Effector CD4-positive, alpha-beta T cell (primary cell): ENCODE measurements around the gene TRABD.
"Not testable (repeated sequence)": the region's sequence is repeated elsewhere in the genome, so short reads cannot be mapped to it uniquely, and the experiment has no call there.

Source experiments
- DNase-seq: peaks from one replicate; pipeline ENCODE4 v3.0.0-alpha.2; 2020

The TRABD gene

GRCh38 chr22:50189849-50190181, 4.1 kb downstream of the TRABD start:
- DNase-seq, result no peak

GRCh38 chr22:50190182-50190940, 4.6 kb downstream of the TRABD start:
- DNase-seq, result peak; percentile 67

GRCh38 chr22:50190941-50191741, 5.4 kb downstream of the TRABD start:
- DNase-seq, result peak; percentile 80

GRCh38 chr22:50192436-50193204, 6.9 kb downstream of the TRABD start:
- DNase-seq, result peak; percentile 46

- DNase-seq, result no peak
Observed at GRCh38 chr22:50193621-50194020, 7.9 kb downstream of the TRABD start.

GRCh38 chr22:50194037-50194805, 8.5 kb downstream of the TRABD start:
- DNase-seq, result no peak

- no peak for DNase-seq
Observed at GRCh38 chr22:50196256-50196655, 10.5 kb downstream of the TRABD start.

GRCh38 chr22:50197000-50197800, 11.5 kb downstream of the TRABD start:
- no peak for DNase-seq

- DNase-seq, result no peak
Observed at GRCh38 chr22:50197856-50198623, 12.3 kb downstream of the TRABD start.

GRCh38 chr22:50198624-50199017, 12.9 kb downstream of the TRABD start:
- DNase-seq, result no peak

- DNase-seq, result no peak
Observed at GRCh38 chr22:50199251-50199721, 13.6 kb downstream of the TRABD start.

GRCh38 chr22:50199829-50200460, 14.2 kb downstream of the TRABD start:
- no peak for DNase-seq

- peak; percentile 84 for DNase-seq
Observed at GRCh38 chr22:50200461-50201190, 14.9 kb downstream of the TRABD start, which contains the start of gene SELENOO. Gene SELENOO (plus strand): TSS chr22:50201011. CDS start chr22:50201037, 26 bp downstream.

GRCh38 chr22:50201191-50202129, 15.7 kb downstream of the TRABD start:
- no peak for DNase-seq

- DNase-seq, result no peak
Observed at GRCh38 chr22:50202130-50202666, 16.5 kb downstream of the TRABD start.

GRCh38 chr22:50203288-50203687, 17.6 kb downstream of the TRABD start:
- DNase-seq, result no peak

GRCh38 chr22:50204571-50204970, 18.9 kb downstream of the TRABD start:
- DNase-seq, result no peak

GRCh38 chr22:50204998-50205397, 19.3 kb downstream of the TRABD start:
- not testable (repeated sequence) for DNase-seq
